Nephron (organoid): ENCODE results near the gene NOS3.

Source experiments
- H3K27ac Mint-ChIP-seq, 3 experiments: 2 replicates each; pipeline ENCODE4 v1.8.0; 2020; ENCODE audit warnings: mixed read lengths in 3 of 3, mild to moderate bottlenecking in 2 of 3, moderate library complexity in 1 of 3
- H3K27me3 Mint-ChIP-seq: 2 replicates; pipeline ENCODE4 v1.8.0; 2021; ENCODE audit warnings: low read depth, mild to moderate bottlenecking, moderate library complexity, mixed read lengths
- H3K36me3 Mint-ChIP-seq: 2 replicates; pipeline ENCODE4 v1.8.0; 2020; ENCODE audit warnings: low read depth, mixed read lengths
- H3K4me1 Mint-ChIP-seq: 2 replicates; pipeline ENCODE4 v1.8.0; 2020; ENCODE audit warnings: mixed read lengths
- H3K4me3 Mint-ChIP-seq, 3 experiments: 2 replicates each; pipeline ENCODE4 v1.8.0; 2020; ENCODE audit warnings: mild to moderate bottlenecking in 3 of 3, mixed read lengths in 3 of 3, moderate library complexity in 2 of 3
- H3K9me3 Mint-ChIP-seq: 2 replicates; pipeline ENCODE4 v1.8.0; 2020; ENCODE audit warnings: mixed read lengths
- CTCF ChIP-seq, 3 experiments: fragments of 200-600 bp; sonication (generic); IDR thresholded peaks; one replicate each; pipeline ENCODE4 v1.5.0; 2021; ENCODE audit warnings: antibody characterized with exemption in 3 of 3; ENCODE audit not compliant: unreplicated experiment in 3 of 3

NOS3 gene

GRCh38 chr7:150951181-150951520 lies 39.7 kb upstream of the NOS3 start:
- Mint-ChIP-seq H3K27me3 (no peaks in the 10 kb centered on the region), H3K4me3 (no peak overlapping the region), H3K36me3 (peaks cover 11% of the 10 kb centered on the region), H3K27ac (no peak overlapping the region), H3K9me3 (no peaks in the 10 kb centered on the region), H3K4me1 (peaks cover 39% of the 10 kb centered on the region)
- no peak for TF ChIP-seq CTCF (IDR thresholded peaks at IDR 0.05; ENCODE audit: unreplicated experiment in 3 of 3)

- H3K4me1 Mint-ChIP-seq = peaks cover 41% of the 10 kb centered on the region
- TF ChIP-seq CTCF (IDR thresholded peaks at IDR 0.05; ENCODE audit: unreplicated experiment in 3 of 3) = no peak
- H3K9me3 Mint-ChIP-seq = no peaks in the 10 kb centered on the region
- H3K4me3 Mint-ChIP-seq = no peak overlapping the region
- peaks cover 11% of the 10 kb centered on the region for H3K36me3 Mint-ChIP-seq
- no peaks in the 10 kb centered on the region for H3K27me3 Mint-ChIP-seq
- H3K27ac Mint-ChIP-seq = no peak overlapping the region
These were observed 39.3 kb upstream of the NOS3 start for GRCh38 chr7:150951521-150951920.

GRCh38 chr7:150952331-150953050 lies 38.3 kb upstream of the NOS3 start:
- Mint-ChIP-seq H3K36me3 (peaks cover 11% of the 10 kb centered on the region), H3K9me3 (no peaks in the 10 kb centered on the region), H3K4me3 (peak overlapping the region; percentile 43 to 56 (median 46)), H3K27me3 (no peaks in the 10 kb centered on the region), H3K27ac (peak overlapping the region; percentile 46 to 92 (median 49)), H3K4me1 (peaks cover 50% of the 10 kb centered on the region)
- no peak for TF ChIP-seq CTCF (IDR thresholded peaks at IDR 0.05; ENCODE audit: unreplicated experiment in 3 of 3)

GRCh38 chr7:150953061-150953997 lies 37.5 kb upstream of the NOS3 start:
- H3K9me3 Mint-ChIP-seq = no peaks in the 10 kb centered on the region
- peak overlapping the region; percentile 70 to 92 (median 71) for H3K27ac Mint-ChIP-seq
- peak overlapping the region; percentile 71 to 82 (median 82) for H3K4me3 Mint-ChIP-seq
- H3K4me1 Mint-ChIP-seq = peaks cover 52% of the 10 kb centered on the region
- peaks cover 11% of the 10 kb centered on the region for H3K36me3 Mint-ChIP-seq
- no peaks in the 10 kb centered on the region for H3K27me3 Mint-ChIP-seq
- no peak for TF ChIP-seq CTCF (IDR thresholded peaks at IDR 0.05; ENCODE audit: unreplicated experiment in 3 of 3)

GRCh38 chr7:150954201-150954985 lies 36.4 kb upstream of the NOS3 start:
- Mint-ChIP-seq H3K4me3 (peak overlapping the region; percentile 71 to 82 (median 82)), H3K36me3 (peaks cover 10% of the 10 kb centered on the region), H3K27me3 (no peaks in the 10 kb centered on the region), H3K4me1 (peaks cover 44% of the 10 kb centered on the region), H3K9me3 (no peaks in the 10 kb centered on the region), H3K27ac (peak overlapping the region; percentile 71 to 92 (median 85))
- TF ChIP-seq CTCF (IDR thresholded peaks at IDR 0.05; ENCODE audit: unreplicated experiment in 3 of 3) = no peak
